ENCODE results near the gene RUSF1. TPM values are rescaled to one million over a fixed set of nuclear protein-coding genes. Genes with fewer than 3 reads are reported as not detected.
A peak's percentile ranks its signal among the peaks of the same experiment; 100 is the strongest.
"Not testable (repeated sequence)": the region's sequence is repeated elsewhere in the genome, so short reads cannot be mapped to it uniquely, and the experiment has no call there.

Gene RUSF1
- total RNA-seq, 6 donors from 2014 or later = 46.8 to 132 (median 80.6) TPM

DNA sequence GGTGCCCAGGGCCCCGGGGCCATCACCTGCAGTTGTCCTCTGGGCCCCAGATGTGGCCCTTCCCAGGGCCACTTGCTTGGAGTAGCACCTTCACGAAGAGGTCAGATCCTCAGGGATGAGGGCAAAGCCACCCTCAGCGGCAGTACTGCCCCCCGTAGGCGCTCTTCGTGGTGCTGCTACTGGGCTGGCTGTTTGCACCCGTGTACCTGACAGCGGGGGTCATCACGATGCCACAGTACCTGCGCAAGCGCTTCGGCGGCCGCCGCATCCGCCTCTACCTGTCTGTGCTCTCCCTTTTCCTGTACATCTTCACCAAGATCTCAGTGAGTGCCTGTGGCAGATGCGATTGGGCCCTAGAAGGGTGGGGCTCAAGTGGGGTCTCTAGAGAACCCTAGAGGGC, 22.6 kb downstream of the RUSF1 start:
- Histone ChIP-seq H3K4me1 (peaks cover 18 to 39% (median 29%) of the 10 kb centered on the region in 4 donors), H3K27ac (peak overlapping the region in 3 of 4 donors; percentile 53 to 70 (median 54)), H3K9me3 (no peaks in the 10 kb centered on the region), H3K4me3 (peak overlapping the region in 1 of 4 donors; percentile 61), H3K36me3 (peaks cover 0 to 7% (median 3%) of the 10 kb centered on the region in 4 donors), H3K27me3 (peaks cover 0 to 3% (median 0%) of the 10 kb centered on the region in 4 donors)
- ATAC-seq (ENCODE audit: low FRiP score in 2 of 2) (no peak), DNase-seq (peak in 1 of 2 donors; percentile 76)
- TF ChIP-seq POLR2A (IDR thresholded peaks at IDR 0.05) (no peak), EP300 (IDR thresholded peaks at IDR 0.05) (no peak), POLR2AphosphoS5 (IDR thresholded peaks at IDR 0.05) (no peak)
- TF ChIP-seq, protein P1, sequence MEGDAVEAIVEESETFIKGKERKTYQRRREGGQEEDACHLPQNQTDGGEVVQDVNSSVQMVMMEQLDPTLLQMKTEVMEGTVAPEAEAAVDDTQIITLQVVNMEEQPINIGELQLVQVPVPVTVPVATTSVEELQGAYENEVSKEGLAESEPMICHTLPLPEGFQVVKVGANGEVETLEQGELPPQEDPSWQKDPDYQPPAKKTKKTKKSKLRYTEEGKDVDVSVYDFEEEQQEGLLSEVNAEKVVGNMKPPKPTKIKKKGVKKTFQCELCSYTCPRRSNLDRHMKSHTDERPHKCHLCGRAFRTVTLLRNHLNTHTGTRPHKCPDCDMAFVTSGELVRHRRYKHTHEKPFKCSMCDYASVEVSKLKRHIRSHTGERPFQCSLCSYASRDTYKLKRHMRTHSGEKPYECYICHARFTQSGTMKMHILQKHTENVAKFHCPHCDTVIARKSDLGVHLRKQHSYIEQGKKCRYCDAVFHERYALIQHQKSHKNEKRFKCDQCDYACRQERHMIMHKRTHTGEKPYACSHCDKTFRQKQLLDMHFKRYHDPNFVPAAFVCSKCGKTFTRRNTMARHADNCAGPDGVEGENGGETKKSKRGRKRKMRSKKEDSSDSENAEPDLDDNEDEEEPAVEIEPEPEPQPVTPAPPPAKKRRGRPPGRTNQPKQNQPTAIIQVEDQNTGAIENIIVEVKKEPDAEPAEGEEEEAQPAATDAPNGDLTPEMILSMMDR (IDR thresholded peaks at IDR 0.05) = no peak
- 89 to 93% methylated on average over 16 to 17 of the region's 17 CpGs for WGBS, 2 donors

DNA sequence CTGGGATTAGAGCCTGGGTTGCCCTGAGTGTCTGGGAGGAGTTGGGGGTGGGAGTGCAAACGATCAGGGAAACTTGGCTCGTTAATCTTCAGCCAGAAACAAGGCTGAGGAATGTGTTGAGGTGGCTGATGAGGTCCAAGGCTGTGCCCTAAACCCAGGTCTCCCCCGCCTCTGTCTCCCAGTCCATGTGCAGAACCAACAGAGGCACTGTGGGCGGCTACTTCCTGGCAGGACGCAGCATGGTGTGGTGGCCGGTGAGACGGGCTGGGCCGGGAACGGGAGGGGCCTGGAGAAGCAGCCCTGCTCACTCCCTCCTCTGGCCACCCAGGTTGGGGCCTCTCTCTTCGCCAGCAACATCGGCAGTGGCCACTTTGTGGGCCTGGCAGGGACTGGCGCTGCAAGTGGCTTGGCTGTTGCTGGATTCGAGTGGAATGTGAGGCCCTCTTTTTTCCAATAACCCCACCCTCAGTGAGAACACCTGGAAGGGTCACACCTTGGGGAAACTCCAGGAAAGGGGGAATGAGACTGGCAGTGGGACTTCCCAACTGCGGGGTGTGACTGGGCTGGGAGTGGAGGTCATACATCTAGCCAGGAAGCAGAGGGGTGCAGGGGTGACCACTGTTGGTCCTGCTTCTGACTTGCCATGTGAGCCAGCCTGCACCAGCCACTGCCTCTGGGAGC, 23.6 kb downstream of the RUSF1 start:
- Histone ChIP-seq H3K27ac (peak overlapping the region; percentile 40 to 70 (median 54)), H3K4me3 (no peak overlapping the region), H3K36me3 (no peaks in the 10 kb centered on the region), H3K9me3 (no peaks in the 10 kb centered on the region), H3K27me3 (peaks cover 0 to 3% (median 0%) of the 10 kb centered on the region in 4 donors), H3K4me1 (peaks cover 18 to 42% (median 31%) of the 10 kb centered on the region in 4 donors)
- DNase-seq (peak; percentile 86 to 93), ATAC-seq (ENCODE audit: low FRiP score in 2 of 2) (peak; percentile 42 to 91)
- 43 to 45% methylated on average over 5 to 14 of the region's 14 CpGs for WGBS, 2 donors
- TF ChIP-seq EP300 (IDR thresholded peaks at IDR 0.05) (no peak), POLR2A (IDR thresholded peaks at IDR 0.05) (peak in 1 of 4 donors; percentile 49), POLR2AphosphoS5 (IDR thresholded peaks at IDR 0.05) (peak in 1 of 2 donors; percentile 55)
- TF ChIP-seq, protein P1 (IDR thresholded peaks at IDR 0.05) = no peak

DNA sequence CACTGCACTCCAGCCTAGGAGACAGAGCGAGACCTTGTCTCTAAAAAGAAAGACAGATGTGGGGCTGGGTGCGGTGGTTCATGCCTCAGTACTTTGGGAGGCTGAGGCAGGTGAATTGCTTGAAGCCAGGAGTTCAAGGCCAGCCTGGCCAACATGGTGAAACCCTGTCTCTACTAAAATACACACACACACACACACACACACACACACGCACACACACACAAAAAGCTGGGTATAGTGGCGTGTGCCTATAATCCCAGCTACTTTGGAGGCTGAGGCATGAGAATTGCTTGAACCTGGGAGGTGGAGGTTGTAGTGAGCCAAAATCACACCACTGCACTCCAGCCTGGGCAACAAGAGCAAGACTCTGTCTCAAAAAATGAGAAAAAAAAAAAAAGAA, 24.1 kb downstream of the RUSF1 start:
- Histone ChIP-seq H3K4me1 (peaks cover 18 to 42% (median 31%) of the 10 kb centered on the region in 4 donors), H3K27ac (peak overlapping the region; percentile 26 to 70 (median 46))
- DNase-seq; ATAC-seq (ENCODE audit: low FRiP score in 2 of 2); H3K4me3 ChIP-seq; H3K36me3 ChIP-seq; H3K27me3 ChIP-seq; H3K9me3 ChIP-seq: not testable (repeated sequence)
- 89 to 90% methylated on average over 4 of the region's 4 CpGs for WGBS, 2 donors

DNA sequence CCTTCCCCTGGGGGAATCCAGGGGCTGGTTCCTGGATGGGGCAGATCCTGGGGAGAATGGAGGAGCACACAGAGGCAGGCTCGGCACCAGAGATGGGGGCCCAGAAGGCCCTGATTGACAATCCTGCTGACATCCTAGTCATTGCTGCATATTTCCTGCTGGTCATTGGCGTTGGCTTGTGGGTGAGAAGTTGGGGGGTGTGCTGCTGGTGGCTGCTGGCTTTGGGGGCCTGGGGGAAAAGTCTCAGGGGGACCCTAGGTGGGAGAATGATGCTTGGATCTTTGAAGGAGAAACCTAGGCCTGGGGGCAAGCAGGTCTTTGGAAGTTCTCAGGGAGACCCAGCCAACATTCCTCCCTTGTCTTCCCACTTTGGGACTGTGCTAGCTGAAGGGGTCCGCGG, 25.1 kb downstream of the RUSF1 start, which contains the start of gene SLC5A2:
TSS of gene SLC5A2 (plus strand) at position 43 of the 400 bp plus-strand sequence. CDS start at position 57, 14 bp downstream.
- H3K4me1 ChIP-seq = peaks cover 12 to 35% (median 24%) of the 10 kb centered on the region in 4 donors
- peaks cover 0 to 3% (median 0%) of the 10 kb centered on the region in 4 donors for H3K27me3 ChIP-seq
- DNase-seq = no peak
- no peaks in the 10 kb centered on the region for H3K9me3 ChIP-seq
- WGBS, 2 donors = 87 to 90% methylated on average over 4 of the region's 4 CpGs
- H3K27ac ChIP-seq = peak within 1 kb of the TSS in 3 of 4 donors; percentile 26 to 70 (median 53)
- no peak within 1 kb of the TSS for H3K4me3 ChIP-seq
- TF ChIP-seq EP300 (IDR thresholded peaks at IDR 0.05) (no peak), POLR2AphosphoS5 (IDR thresholded peaks at IDR 0.05) (no peak), POLR2A (IDR thresholded peaks at IDR 0.05) (no peak)
- TF ChIP-seq, protein P1 (IDR thresholded peaks at IDR 0.05) = no peak
- no peak for ATAC-seq (ENCODE audit: low FRiP score in 2 of 2)
- H3K36me3 ChIP-seq = peaks cover 0 to under 1% (median 0%) of the 10 kb centered on the region in 4 donors

DNA sequence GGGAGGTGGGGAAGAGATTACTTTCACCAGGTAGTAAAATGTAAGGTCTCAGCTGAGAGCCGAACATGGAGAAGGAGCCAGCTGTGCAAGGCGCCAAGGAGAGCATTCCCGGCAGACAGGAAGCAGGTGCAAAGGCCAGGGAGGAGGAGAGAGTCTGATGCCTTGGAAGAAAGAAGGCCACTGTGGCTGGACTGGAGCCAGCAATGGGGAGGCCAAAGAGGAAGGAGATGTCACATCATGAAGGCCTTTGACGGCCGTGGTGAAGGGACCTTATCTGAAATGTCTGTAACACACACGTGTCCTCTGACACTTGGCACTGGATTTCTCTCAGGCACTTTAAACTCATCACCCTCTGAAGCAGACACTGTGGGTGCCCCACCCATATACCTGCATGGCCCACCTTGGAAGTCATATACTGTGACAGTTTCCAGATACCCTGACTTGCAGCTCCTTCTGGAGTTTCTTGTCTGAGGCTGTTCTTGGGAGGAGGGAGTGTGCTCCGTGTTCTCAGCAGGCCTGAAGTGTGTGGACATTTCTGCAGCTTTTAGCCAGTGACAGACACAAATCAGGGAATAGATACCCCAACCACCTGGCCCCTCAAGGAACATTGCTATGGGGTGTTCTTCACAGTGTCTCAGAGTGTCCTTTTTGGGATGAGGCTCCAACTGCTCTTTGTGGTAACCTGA, 27.2 kb downstream of the RUSF1 start:
- no peak for TF ChIP-seq POLR2A (IDR thresholded peaks at IDR 0.05)
- no peak for TF ChIP-seq POLR2AphosphoS5 (IDR thresholded peaks at IDR 0.05)
- TF ChIP-seq EP300 (IDR thresholded peaks at IDR 0.05) = no peak
- TF ChIP-seq, protein P1 (IDR thresholded peaks at IDR 0.05) = no peak
- H3K27me3 ChIP-seq = no peaks in the 10 kb centered on the region
- H3K4me3 ChIP-seq = no peak overlapping the region
- ATAC-seq (ENCODE audit: low FRiP score in 2 of 2) (no peak), DNase-seq (no peak)
- peaks cover 6 to 27% (median 22%) of the 10 kb centered on the region in 4 donors for H3K4me1 ChIP-seq
- peaks cover 0 to 21% (median 9%) of the 10 kb centered on the region in 4 donors for H3K36me3 ChIP-seq
- H3K27ac ChIP-seq = no peak overlapping the region
- H3K9me3 ChIP-seq = no peaks in the 10 kb centered on the region
- WGBS, 2 donors = 34 to 41% methylated on average over 6 to 7 of the region's 7 CpGs
